Eye (tissue), 1 donor: ENCODE data around the gene RAB31.
"Not testable (repeated sequence)": the region's sequence is repeated elsewhere in the genome, so short reads cannot be mapped to it uniquely, and the experiment has no call there.

Source experiments
- DNase-seq: peaks from one replicate; pipeline ENCODE4 v3.0.0-alpha.2; 2015

The RAB31 gene, protein sequence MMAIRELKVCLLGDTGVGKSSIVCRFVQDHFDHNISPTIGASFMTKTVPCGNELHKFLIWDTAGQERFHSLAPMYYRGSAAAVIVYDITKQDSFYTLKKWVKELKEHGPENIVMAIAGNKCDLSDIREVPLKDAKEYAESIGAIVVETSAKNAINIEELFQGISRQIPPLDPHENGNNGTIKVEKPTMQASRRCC

GRCh38 chr18:9708057-9708433 is at the start of gene RAB31:
TSS of gene RAB31 (plus strand) at chr18:9708301. CDS start at chr18:9708406, 105 bp downstream.
- no peak for DNase-seq

- no peak for DNase-seq
These were observed 48.4 kb upstream of the RAB31 start for GRCh38 chr18:9659499-9660375.

DNA sequence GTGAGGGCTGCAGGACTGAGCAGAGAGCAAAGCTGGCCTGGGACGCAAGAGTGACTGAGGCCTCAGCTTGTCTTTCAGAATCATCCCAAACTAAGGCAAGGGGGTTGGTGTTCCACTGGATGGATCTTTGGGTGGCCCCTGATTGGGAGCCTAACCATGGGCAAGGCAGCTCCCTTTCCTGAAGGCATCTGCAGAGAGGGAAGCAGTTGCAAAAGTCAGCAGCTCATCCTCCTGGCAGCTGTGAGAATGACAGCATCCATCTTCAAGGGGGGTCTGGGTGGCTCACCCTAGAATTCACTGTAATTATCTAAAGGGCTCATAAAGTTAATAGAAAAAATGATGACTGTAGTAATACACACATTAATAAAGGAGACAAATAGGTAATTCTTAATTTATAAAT is 46.5 kb upstream of the RAB31 start:
- no peak for DNase-seq

DNA sequence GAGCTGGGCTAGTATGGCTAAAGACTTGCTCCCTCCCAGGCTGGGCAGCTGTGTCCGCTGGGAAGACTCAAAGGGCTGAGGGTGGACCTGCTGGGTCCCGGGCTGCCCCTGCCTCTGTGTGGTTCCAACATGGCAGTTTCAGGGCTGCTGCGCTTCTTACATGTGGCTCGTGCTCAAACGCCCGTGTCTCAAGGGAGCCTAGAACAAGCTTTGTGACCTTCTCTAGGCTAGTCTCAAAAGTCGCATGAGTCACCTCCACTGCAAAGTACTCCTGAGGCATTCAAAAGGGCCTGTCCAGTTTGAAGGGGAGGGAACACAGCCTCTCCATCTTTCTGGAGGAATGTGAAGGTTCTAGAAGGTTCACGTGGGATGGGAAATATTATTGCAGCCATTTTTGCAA is 44.7 kb upstream of the RAB31 start:
- no peak for DNase-seq

DNA sequence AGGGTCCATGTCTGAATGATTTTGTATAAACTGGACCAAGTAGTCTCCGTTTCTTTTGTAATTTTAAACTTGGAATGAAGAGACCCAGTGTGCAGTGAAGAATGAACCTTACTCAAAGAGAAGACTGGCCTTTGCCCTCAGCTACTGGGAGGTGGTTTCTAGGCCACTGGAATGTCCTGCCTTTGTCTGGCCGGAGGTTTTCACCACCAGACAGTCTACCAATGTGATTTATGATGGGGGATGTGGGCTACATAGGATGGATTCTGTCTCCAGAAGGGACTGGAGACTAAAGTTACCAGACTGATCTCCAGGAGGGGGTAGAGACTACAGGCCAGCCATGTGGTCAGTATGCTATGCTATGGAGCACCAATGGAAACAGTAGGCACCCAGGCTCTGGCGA is 42.8 kb upstream of the RAB31 start:
- no peak for DNase-seq

- DNase-seq = no peak
These were observed 41.6 kb upstream of the RAB31 start for GRCh38 chr18:9666548-9666947.

- DNase-seq = no peak
These were observed 39.1 kb upstream of the RAB31 start for GRCh38 chr18:9669016-9669415.

DNA sequence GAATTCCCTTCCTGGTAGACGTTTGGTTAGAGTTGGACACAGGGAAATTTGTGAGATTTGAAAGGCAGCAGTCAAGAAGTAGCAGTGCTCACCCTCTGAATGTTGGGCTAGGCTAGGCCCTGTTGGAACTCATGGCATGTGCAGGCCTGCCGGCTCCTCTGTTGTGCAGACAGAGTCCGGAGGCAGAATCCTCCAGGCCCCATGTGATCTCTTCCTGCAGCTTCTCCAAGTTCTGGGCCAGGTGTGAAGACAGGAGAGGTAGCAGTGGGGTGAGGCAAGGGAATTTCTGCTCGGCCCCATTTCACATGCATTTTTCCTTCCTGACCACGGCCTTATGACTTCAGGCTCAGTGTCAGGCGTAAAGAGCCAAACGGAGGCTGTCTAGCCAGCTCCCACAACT is 36.9 kb upstream of the RAB31 start:
- no peak for DNase-seq

DNA sequence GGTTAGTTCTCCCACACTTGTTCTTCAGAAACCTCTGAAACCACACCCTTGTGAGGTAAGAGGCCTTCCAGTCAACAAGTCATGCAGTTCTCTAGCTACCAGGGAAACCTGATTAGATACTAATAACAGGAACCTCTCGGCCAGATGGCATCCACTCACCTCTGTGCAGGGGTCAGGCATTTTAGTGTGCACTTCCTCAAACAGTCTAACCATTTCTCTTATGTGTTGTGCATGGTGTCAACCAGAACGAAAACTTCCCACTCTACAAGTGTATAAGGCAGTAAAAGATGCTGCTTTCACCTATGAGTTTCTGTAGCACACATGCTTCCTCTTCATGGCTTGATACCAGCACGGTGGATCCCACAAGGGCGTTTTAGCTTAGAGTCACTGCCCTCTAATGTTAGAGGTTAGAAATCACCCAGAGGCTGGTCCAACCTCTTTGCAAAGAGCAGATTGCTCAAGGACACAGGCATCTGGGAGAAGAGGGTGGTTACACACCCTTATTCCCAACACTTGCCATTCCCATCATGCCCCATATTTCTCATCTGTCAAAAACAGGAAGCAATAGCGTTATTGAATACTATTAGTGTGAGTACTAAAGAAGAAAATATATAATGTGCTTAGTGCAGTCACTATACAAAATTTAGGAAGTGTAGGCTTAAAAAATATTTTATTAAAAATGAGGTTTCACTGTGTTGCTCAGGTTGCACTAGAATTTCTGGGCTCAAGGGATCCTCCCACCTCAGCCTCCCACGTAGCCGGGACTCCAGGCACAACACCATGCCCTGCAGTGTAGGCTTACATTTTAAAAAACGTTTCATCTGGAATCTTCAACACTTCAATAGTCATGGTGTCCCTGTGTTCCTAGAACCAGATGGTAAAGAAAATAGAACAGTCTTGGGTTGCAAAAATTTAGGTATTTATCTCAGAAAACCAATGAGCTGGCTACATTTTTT is 34.5 kb upstream of the RAB31 start:
- DNase-seq = no peak

- DNase-seq = not testable (repeated sequence)
These were observed 29.9 kb upstream of the RAB31 start for GRCh38 chr18:9678216-9678615.

DNA sequence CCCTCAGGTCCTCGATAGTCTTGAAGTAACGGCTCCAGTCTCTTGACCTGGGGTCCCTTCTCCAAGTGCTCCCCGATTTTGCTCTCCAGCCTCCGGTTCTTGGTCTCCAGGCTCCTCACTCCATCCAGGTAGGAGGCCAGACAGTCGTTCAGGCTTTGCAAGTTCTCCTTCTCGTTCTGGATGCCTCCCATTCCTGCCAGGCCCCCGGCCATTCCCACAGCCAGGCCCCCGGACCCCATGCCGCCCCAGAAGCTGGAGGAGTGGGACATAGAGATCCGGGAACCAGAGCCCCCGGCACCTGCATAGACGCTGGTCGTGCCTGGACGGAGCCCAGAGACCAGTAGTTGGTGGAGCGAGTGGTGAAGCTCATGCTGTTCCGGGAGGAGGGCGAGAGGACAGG is 29.0 kb upstream of the RAB31 start:
- no peak for DNase-seq

- no peak for DNase-seq
These were observed 26.9 kb upstream of the RAB31 start for GRCh38 chr18:9681217-9681616.

GRCh38 chr18:9682572-9682971 is 25.5 kb upstream of the RAB31 start:
- DNase-seq = no peak

- DNase-seq = no peak
These were observed 24.4 kb upstream of the RAB31 start for GRCh38 chr18:9683418-9684396.

GRCh38 chr18:9684881-9685614 is 23.1 kb upstream of the RAB31 start:
- peak; percentile 33 for DNase-seq

DNA sequence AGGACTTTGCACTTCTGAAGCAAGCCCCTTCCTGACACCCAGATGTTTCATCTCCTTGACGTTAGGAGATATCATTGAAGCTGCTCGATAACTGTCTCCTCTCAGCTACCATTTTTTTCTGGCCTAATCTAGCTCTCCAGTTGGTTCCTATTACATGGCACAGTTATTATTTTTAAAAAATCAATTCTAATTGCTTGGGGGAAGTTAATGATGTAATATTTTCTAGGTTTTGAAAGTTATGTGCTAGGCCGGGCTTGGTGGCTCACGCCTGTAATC is 22.5 kb upstream of the RAB31 start:
- DNase-seq = no peak

DNA sequence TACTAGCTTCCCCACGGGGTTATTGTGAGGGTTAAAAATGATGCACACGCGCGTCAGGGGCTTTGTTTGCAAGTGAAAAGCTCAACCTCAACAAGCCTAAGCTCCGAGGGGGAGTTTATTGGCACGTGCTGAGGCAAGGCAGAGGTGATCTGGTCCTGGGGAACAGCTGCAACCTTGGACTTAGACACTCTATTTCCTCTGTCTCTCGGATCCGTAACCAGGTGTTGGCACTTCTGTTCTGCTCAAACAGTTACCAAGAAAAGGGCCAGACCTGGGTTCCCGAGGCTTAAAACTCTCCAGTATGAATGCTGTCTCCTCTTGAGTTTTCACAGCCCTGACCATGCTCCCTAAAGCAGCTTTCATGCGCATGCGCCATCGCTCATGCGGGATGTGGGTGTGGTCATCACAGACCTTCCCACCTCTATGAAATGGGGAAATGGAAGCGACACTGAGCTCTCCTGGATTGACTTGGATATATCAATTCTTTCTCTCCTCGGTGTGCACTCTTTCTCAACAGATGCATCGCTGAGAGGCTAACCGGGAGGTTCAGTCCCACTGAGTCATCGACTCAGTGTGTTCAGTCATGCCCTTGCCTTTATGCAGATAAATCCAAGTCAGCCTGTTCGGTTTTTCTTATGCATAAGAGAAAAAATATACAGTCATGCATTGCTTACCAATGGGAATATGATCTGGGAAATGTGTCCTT is 19.9 kb upstream of the RAB31 start:
- DNase-seq = no peak

- DNase-seq = no peak
These were observed 18.8 kb upstream of the RAB31 start for GRCh38 chr18:9689253-9689652.

GRCh38 chr18:9690418-9691188 is 17.5 kb upstream of the RAB31 start:
- peak; percentile 46 for DNase-seq

DNA sequence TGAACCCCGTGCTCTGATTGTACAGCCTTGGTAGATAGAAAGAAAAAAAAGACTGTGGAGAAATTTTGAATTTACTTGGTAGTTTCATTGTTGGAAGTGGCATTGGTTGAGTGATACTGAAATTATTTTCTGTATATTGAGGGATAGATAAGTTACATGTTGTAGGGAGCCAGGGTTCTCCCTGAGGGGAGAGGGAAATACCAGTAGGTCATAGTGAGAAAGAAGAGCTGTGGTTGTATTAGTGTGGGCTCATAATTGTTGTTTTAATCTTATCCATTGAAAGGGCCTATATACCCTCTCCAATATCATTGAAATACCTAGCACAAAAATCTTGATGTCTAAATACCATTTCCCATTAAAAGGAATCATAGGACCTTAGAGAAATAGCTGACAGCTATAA is 16.9 kb upstream of the RAB31 start:
- no peak for DNase-seq
